GM04504 (cell line): ENCODE results near the gene ANKRD2.
"Not testable (repeated sequence)": the region's sequence is repeated elsewhere in the genome, so short reads cannot be mapped to it uniquely, and the experiment has no call there.

Experiments
- DNase-seq: peaks from one replicate; pipeline ENCODE4 v3.0.0-alpha.2; 2012; ENCODE audit warnings: low read depth

Gene ANKRD2

GRCh38 chr10:97547271-97547600, 25.3 kb upstream of the ANKRD2 start:
- DNase-seq, result no peak

GRCh38 chr10:97547962-97548361, 24.6 kb upstream of the ANKRD2 start:
- DNase-seq, result no peak

- DNase-seq, result no peak
Observed at GRCh38 chr10:97548828-97549455, 23.6 kb upstream of the ANKRD2 start.

GRCh38 chr10:97549587-97550322, 22.8 kb upstream of the ANKRD2 start:
- no peak for DNase-seq

- DNase-seq, result no peak
Observed at GRCh38 chr10:97550336-97551149, 22.0 kb upstream of the ANKRD2 start.

GRCh38 chr10:97551271-97551670, 21.3 kb upstream of the ANKRD2 start:
- DNase-seq, result no peak

- no peak for DNase-seq
Observed at GRCh38 chr10:97553575-97554031, 19.0 kb upstream of the ANKRD2 start.

- DNase-seq, result not testable (repeated sequence)
Observed at GRCh38 chr10:97554336-97554735, 18.2 kb upstream of the ANKRD2 start.

- not testable (repeated sequence) for DNase-seq
Observed at GRCh38 chr10:97555541-97555940, 17.0 kb upstream of the ANKRD2 start.

- DNase-seq, result not testable (repeated sequence)
Observed at GRCh38 chr10:97560731-97561381, 11.7 kb upstream of the ANKRD2 start.

- not testable (repeated sequence) for DNase-seq
Observed at GRCh38 chr10:97561386-97562077, 11.0 kb upstream of the ANKRD2 start.

GRCh38 chr10:97562329-97562728, 10.2 kb upstream of the ANKRD2 start:
- DNase-seq, result not testable (repeated sequence)

- DNase-seq, result no peak
Observed at GRCh38 chr10:97563337-97563736, 9.2 kb upstream of the ANKRD2 start.

- DNase-seq, result no peak
Observed at GRCh38 chr10:97564776-97565175, 7.8 kb upstream of the ANKRD2 start.

- DNase-seq, result no peak
Observed at GRCh38 chr10:97566336-97566996, 6.1 kb upstream of the ANKRD2 start.

- no peak for DNase-seq
Observed at GRCh38 chr10:97567891-97568290, 4.7 kb upstream of the ANKRD2 start.

GRCh38 chr10:97570146-97570788, 2.3 kb upstream of the ANKRD2 start:
- no peak for DNase-seq

GRCh38 chr10:97570789-97571471, 1.6 kb upstream of the ANKRD2 start:
- DNase-seq, result no peak

- no peak for DNase-seq
Observed at GRCh38 chr10:97571622-97572021, 957 bp upstream of the ANKRD2 start.

- no peak for DNase-seq
Observed at GRCh38 chr10:97573021-97573420, 442 bp downstream of the ANKRD2 start.
